GM12874 (cell line): Measurements from ENCODE around the gene SLC39A11.

Source experiments
- CTCF ChIP-seq: IDR thresholded peaks from 2 replicates; pipeline ENCODE4 v1.5.1; 2011; ENCODE audit warnings: low read depth, mild to moderate bottlenecking, control low read depth, low read length, moderate library complexity; ENCODE audit not compliant: insufficient read depth

Gene SLC39A11

GRCh38 chr17:73043686-73044581, 48.6 kb downstream of the SLC39A11 start:
- TF ChIP-seq CTCF: no peak

GRCh38 chr17:73042809-73043685, 49.4 kb downstream of the SLC39A11 start:
- TF ChIP-seq CTCF: no peak

GRCh38 chr17:73042225-73042624, 50.3 kb downstream of the SLC39A11 start:
- no peak for TF ChIP-seq CTCF

GRCh38 chr17:73039282-73039681, 53.2 kb downstream of the SLC39A11 start:
- TF ChIP-seq CTCF: no peak

- TF ChIP-seq CTCF: no peak
Measured at GRCh38 chr17:73031472-73031871, 61.0 kb downstream of the SLC39A11 start.

GRCh38 chr17:73030995-73031394, 61.5 kb downstream of the SLC39A11 start:
- TF ChIP-seq CTCF: no peak

GRCh38 chr17:73030501-73030921, 62.0 kb downstream of the SLC39A11 start:
- no peak for TF ChIP-seq CTCF
